GM19468 (cell line): ENCODE measurements around the gene SHISAL2A.
"Not testable (repeated sequence)": the region's sequence is repeated elsewhere in the genome, so short reads cannot be mapped to it uniquely, and the experiment has no call there.

Experiments used
- ATAC-seq: cut with Tn5 transposase; IDR thresholded peaks from one replicate; pipeline ENCODE4 v1.9.1; 2021; ENCODE audit warnings: mild to moderate bottlenecking, moderate library complexity, moderate number of reproducible peaks; ENCODE audit not compliant: unreplicated experiment; ENCODE audit errors: extremely low read depth

Gene SHISAL2A

GRCh38 chr1:52680353-52680752 lies 47.4 kb downstream of the SHISAL2A start:
- ATAC-seq: no peak

GRCh38 chr1:52681136-52681535 lies 48.2 kb downstream of the SHISAL2A start:
- no peak for ATAC-seq

- ATAC-seq: no peak
Measured at GRCh38 chr1:52683367-52683940, 50.5 kb downstream of the SHISAL2A start.

- ATAC-seq: no peak
Measured at GRCh38 chr1:52684545-52684944, 51.6 kb downstream of the SHISAL2A start.

GRCh38 chr1:52686261-52686751 lies 53.3 kb downstream of the SHISAL2A start:
- not testable (repeated sequence) for ATAC-seq

- ATAC-seq: no peak
Measured at GRCh38 chr1:52686830-52687229, 53.9 kb downstream of the SHISAL2A start.

- no peak for ATAC-seq
Measured at GRCh38 chr1:52691821-52692220, 58.9 kb downstream of the SHISAL2A start.

GRCh38 chr1:52692697-52693096 lies 59.7 kb downstream of the SHISAL2A start:
- ATAC-seq: no peak

- ATAC-seq: not testable (repeated sequence)
Measured at GRCh38 chr1:52693351-52693750, 60.4 kb downstream of the SHISAL2A start.

GRCh38 chr1:52693843-52694242 lies 60.9 kb downstream of the SHISAL2A start:
- ATAC-seq: no peak

GRCh38 chr1:52695627-52696026 lies 62.7 kb downstream of the SHISAL2A start:
- no peak for ATAC-seq

GRCh38 chr1:52697795-52698674 lies 65.1 kb downstream of the SHISAL2A start, which contains the start of gene COA7:
Gene COA7, minus strand, starts transcription at chr1:52698347. Its CDS starts 21 bp downstream, at chr1:52698326.
- ATAC-seq: no peak

- ATAC-seq: peak; percentile 56
Measured at GRCh38 chr1:52702886-52703787, 70.2 kb downstream of the SHISAL2A start.

GRCh38 chr1:52706136-52706670 lies 73.2 kb downstream of the SHISAL2A start:
- no peak for ATAC-seq
